Parietal lobe (tissue), 2 donors: Measurements from ENCODE around the gene TM9SF1. TPM values are rescaled to one million over a fixed set of nuclear protein-coding genes. Genes with fewer than 3 reads are reported as not detected.

Experiments
- small RNA-seq: library from RNA; depleted of rRNA; stranded (forward); fragments of <200 nt; gene quantifications from one replicate; pipeline ENCODE3, GENCODE V24; 2014; ENCODE audit warnings: low replicate concordance
- total RNA-seq: library from RNA; depleted of rRNA; stranded (reverse); fragments of >200 nt; gene quantifications from one replicate; pipeline ENCODE4 v1.2.3, GENCODE V29; 2014

Gene TM9SF1
- total RNA-seq, 1 donor from 2014 or later = 20.7 TPM

Small RNA genes lying within 50 kb of the gene (small RNA-seq; reads per million reads assigned to genes)
- gene AL136295.4 (not detected), gene CHMP4A (not detected), gene IPO4 (not detected), gene IRF9 (not detected), gene MDP1 (not detected), gene RNA5SP383 (0.18 reads per million)

Other genes starting within 250 kb of the TM9SF1 start
- gene DHRS4, start 241.7 kb downstream of the TM9SF1 start, total RNA-seq = 6.3 TPM
- gene DHRS4L2, start 206.5 kb downstream of the TM9SF1 start, total RNA-seq = 4.4 TPM
- 51.6 TPM for gene CARMIL3, start 143.4 kb downstream of the TM9SF1 start, total RNA-seq
- 27.2 TPM for gene CPNE6, start 123.9 kb downstream of the TM9SF1 start, total RNA-seq
- gene PCK2, start 101.1 kb downstream of the TM9SF1 start, total RNA-seq = 2.2 TPM
- gene DCAF11, start 80.7 kb downstream of the TM9SF1 start, total RNA-seq = 64.2 TPM
- gene NRL, start 80.5 kb downstream of the TM9SF1 start, total RNA-seq = 2.2 TPM
- gene FITM1, start 64.8 kb downstream of the TM9SF1 start, total RNA-seq = 0.94 TPM
- gene PSME1, start 59.2 kb downstream of the TM9SF1 start, total RNA-seq = 23.2 TPM
- gene EMC9, start 53.9 kb downstream of the TM9SF1 start, total RNA-seq = 10.0 TPM
- gene PSME2, start 48.8 kb downstream of the TM9SF1 start, total RNA-seq = 22.2 TPM
- gene RNF31, start 47.9 kb downstream of the TM9SF1 start, total RNA-seq = 38.5 TPM
- gene IRF9, start 34.2 kb downstream of the TM9SF1 start, total RNA-seq = 17.5 TPM
- gene REC8, start 23.4 kb downstream of the TM9SF1 start, total RNA-seq = 33.8 TPM
- gene IPO4, start 6.6 kb downstream of the TM9SF1 start, total RNA-seq = 18.2 TPM
- gene TSSK4, start 10.3 kb upstream of the TM9SF1 start, total RNA-seq = not detected
- gene CHMP4A, start 18.0 kb upstream of the TM9SF1 start, total RNA-seq = 35.1 TPM
- gene MDP1, start 20.6 kb upstream of the TM9SF1 start, total RNA-seq = 25.0 TPM
- gene NEDD8, start 36.9 kb upstream of the TM9SF1 start, total RNA-seq = 62.3 TPM
- 34.7 TPM for gene GMPR2, start 37.5 kb upstream of the TM9SF1 start, total RNA-seq
- gene TINF2, start 47.2 kb upstream of the TM9SF1 start, total RNA-seq = 51.3 TPM
- gene TGM1, start 67.7 kb upstream of the TM9SF1 start, total RNA-seq = 4.4 TPM
- 30.7 TPM for gene RABGGTA, start 76.2 kb upstream of the TM9SF1 start, total RNA-seq
- gene DHRS1, start 104.3 kb upstream of the TM9SF1 start, total RNA-seq = 13.8 TPM
- 25.4 TPM for gene NOP9, start 104.4 kb upstream of the TM9SF1 start, total RNA-seq
- gene CIDEB, start 112.5 kb upstream of the TM9SF1 start, total RNA-seq = 5.6 TPM
- gene LTB4R2, start 114.7 kb upstream of the TM9SF1 start, total RNA-seq = 2.2 TPM
- gene LTB4R, start 116.1 kb upstream of the TM9SF1 start, total RNA-seq = 1.6 TPM
- gene ADCY4, start 139.6 kb upstream of the TM9SF1 start, total RNA-seq = 3.1 TPM
- gene RIPK3, start 144.6 kb upstream of the TM9SF1 start, total RNA-seq = not detected
- gene NFATC4, start 172.7 kb upstream of the TM9SF1 start, total RNA-seq = 4.4 TPM
- gene NYNRIN, start 203.6 kb upstream of the TM9SF1 start, total RNA-seq = 34.7 TPM
- not detected for gene CBLN3, start 234.2 kb upstream of the TM9SF1 start, total RNA-seq
- 22.5 TPM for gene KHNYN, start 234.5 kb upstream of the TM9SF1 start, total RNA-seq
- 24.7 TPM for gene SDR39U1, start 247.3 kb upstream of the TM9SF1 start, total RNA-seq